ENCODE data around the gene STOX2. TPM values are rescaled to one million over a fixed set of nuclear protein-coding genes. Genes with fewer than 3 reads are reported as not detected.

The STOX2 gene
- total and polyA plus RNA-seq, 2 of the 13 experiments (the other 11 are each of a cell fraction or from before 2014, with no cell fraction given): 0.01 to 0.15 TPM

DNA sequence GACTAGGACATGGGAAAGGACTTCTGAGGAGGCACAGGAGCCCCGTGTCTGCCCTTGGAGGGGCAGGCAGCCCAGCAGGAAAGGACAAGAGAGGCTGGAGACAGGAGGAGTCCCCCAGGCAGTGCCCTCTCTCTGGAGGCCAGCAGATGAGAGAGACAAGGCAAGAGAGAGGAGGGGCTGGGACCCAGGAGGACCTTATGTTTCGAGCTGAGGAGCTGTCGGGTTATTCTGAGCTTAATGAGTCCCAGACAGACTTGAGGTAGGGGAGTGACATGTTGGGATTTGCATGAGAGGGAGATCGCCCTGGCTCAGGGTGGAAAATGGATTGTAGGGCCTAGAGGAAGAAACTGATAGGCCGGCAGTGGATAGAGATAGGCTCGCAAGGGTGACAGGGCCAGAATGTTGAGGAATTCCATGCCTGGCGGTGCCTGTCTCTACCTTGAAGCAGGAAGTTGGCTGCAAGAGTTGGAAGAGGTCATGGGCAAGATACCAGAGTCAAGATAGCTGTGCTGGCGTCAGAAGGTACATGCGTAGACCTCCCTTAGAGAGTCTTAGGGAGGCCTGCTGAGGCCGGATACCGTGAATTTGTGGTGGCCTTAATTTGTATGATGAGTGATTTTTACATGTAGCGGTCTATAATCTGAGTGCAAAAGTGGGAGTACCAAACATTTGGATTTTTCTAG lies 19.4 kb downstream of the STOX2 start:
- Histone ChIP-seq H3K27me3 (ENCODE audit: control insufficient read depth in 1 of 2, insufficient read depth in 2 of 2, low read length in 2 of 2) (no peaks in the 10 kb centered on the region), H3K79me2 (ENCODE audit: insufficient read depth, low read length) (no peaks in the 10 kb centered on the region), H3K36me3 (replicated peaks in 1 of 2; ENCODE audit: control insufficient read depth in 1 of 2, insufficient read depth in 2 of 2, low read length in 2 of 2) (no peaks in the 10 kb centered on the region), H3K27ac (ENCODE audit: extremely low read length, insufficient read depth, low read length) (no peak overlapping the region), H3K4me1 (ENCODE audit: insufficient read depth, low read length) (no peaks in the 10 kb centered on the region), H3K4me3 (replicated peaks in 1 of 3; ENCODE audit: insufficient read depth in 1 of 3, low read depth in 2 of 3, low read length in 3 of 3) (no peak overlapping the region), H2AFZ (ENCODE audit: low read length) (no peak overlapping the region), H3K4me2 (ENCODE audit: low read depth, low read length) (no peak overlapping the region), H3K9me3 (ENCODE audit: low read length) (no peaks in the 10 kb centered on the region), H4K20me1 (ENCODE audit: insufficient read depth, low read length) (no peaks in the 10 kb centered on the region), H3K9ac (ENCODE audit: insufficient read depth, low read depth, low read length) (no peak overlapping the region)
- CTCF ChIA-PET (ENCODE audit: low intra/inter-chr PET ratio, low total read pairs): no interaction called here
- FAIRE-seq (no peak), ATAC-seq (no peak), DNase-seq (ENCODE audit: low spot score) (no peak)
- no TSS peak for BruUV-seq (replicated peaks)
- intact Hi-C loops (cut with micrococcal nuclease; ENCODE audit: unreplicated experiment): no loop called here
- 64% methylated on average over 12 of the region's 12 CpGs for WGBS (ENCODE audit: low lambda C conversion rate)
- in situ Hi-C loops (cut with HindIII; ENCODE audit: extremely low pct_ligation_motif_present, low pct_unique_long_range_greater_than_20kb): no loop called here
- TF ChIP-seq ZNF383 (CRISPR knock-in tag; IDR thresholded peaks at IDR 0.05; ENCODE audit: borderline replicate concordance) (no peak), MED1 (CRISPR knock-in tag; IDR thresholded peaks at IDR 0.05) (no peak), SOX13 (IDR thresholded peaks at IDR 0.05) (no peak), SOX13 (CRISPR knock-in tag; conservative IDR thresholded peaks at IDR 0.05 in 1 of 2, IDR thresholded peaks at IDR 0.05 in 1 of 2) (no peak), ZFYVE20 (CRISPR knock-in tag; IDR thresholded peaks at IDR 0.05; ENCODE audit: borderline replicate concordance, low read depth) (no peak), ZNF850 (CRISPR knock-in tag; conservative IDR thresholded peaks at IDR 0.05) (no peak), GATA4 (IDR thresholded peaks at IDR 0.05; ENCODE audit: borderline replicate concordance, low read depth) (no peak), ERF (CRISPR knock-in tag; IDR thresholded peaks at IDR 0.05) (no peak), ZEB1 (IDR thresholded peaks at IDR 0.05; ENCODE audit: insufficient replicate concordance, low read depth) (no peak)
- TF ChIP-seq, protein P1, sequence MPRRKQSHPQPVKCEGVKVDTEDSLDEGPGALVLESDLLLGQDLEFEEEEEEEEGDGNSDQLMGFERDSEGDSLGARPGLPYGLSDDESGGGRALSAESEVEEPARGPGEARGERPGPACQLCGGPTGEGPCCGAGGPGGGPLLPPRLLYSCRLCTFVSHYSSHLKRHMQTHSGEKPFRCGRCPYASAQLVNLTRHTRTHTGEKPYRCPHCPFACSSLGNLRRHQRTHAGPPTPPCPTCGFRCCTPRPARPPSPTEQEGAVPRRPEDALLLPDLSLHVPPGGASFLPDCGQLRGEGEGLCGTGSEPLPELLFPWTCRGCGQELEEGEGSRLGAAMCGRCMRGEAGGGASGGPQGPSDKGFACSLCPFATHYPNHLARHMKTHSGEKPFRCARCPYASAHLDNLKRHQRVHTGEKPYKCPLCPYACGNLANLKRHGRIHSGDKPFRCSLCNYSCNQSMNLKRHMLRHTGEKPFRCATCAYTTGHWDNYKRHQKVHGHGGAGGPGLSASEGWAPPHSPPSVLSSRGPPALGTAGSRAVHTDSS (CRISPR knock-in tag; conservative IDR thresholded peaks at IDR 0.05): no peak
- TF ChIP-seq, protein P2, sequence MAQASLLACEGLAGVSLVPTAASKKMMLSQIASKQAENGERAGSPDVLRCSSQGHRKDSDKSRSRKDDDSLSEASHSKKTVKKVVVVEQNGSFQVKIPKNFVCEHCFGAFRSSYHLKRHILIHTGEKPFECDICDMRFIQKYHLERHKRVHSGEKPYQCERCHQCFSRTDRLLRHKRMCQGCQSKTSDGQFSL (CRISPR knock-in tag; IDR thresholded peaks at IDR 0.05): no peak
- TF ChIP-seq, protein P3, sequence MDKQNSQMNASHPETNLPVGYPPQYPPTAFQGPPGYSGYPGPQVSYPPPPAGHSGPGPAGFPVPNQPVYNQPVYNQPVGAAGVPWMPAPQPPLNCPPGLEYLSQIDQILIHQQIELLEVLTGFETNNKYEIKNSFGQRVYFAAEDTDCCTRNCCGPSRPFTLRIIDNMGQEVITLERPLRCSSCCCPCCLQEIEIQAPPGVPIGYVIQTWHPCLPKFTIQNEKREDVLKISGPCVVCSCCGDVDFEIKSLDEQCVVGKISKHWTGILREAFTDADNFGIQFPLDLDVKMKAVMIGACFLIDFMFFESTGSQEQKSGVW (CRISPR knock-in tag; IDR thresholded peaks at IDR 0.05; ENCODE audit: borderline replicate concordance): no peak
- TF ChIP-seq, protein P4, sequence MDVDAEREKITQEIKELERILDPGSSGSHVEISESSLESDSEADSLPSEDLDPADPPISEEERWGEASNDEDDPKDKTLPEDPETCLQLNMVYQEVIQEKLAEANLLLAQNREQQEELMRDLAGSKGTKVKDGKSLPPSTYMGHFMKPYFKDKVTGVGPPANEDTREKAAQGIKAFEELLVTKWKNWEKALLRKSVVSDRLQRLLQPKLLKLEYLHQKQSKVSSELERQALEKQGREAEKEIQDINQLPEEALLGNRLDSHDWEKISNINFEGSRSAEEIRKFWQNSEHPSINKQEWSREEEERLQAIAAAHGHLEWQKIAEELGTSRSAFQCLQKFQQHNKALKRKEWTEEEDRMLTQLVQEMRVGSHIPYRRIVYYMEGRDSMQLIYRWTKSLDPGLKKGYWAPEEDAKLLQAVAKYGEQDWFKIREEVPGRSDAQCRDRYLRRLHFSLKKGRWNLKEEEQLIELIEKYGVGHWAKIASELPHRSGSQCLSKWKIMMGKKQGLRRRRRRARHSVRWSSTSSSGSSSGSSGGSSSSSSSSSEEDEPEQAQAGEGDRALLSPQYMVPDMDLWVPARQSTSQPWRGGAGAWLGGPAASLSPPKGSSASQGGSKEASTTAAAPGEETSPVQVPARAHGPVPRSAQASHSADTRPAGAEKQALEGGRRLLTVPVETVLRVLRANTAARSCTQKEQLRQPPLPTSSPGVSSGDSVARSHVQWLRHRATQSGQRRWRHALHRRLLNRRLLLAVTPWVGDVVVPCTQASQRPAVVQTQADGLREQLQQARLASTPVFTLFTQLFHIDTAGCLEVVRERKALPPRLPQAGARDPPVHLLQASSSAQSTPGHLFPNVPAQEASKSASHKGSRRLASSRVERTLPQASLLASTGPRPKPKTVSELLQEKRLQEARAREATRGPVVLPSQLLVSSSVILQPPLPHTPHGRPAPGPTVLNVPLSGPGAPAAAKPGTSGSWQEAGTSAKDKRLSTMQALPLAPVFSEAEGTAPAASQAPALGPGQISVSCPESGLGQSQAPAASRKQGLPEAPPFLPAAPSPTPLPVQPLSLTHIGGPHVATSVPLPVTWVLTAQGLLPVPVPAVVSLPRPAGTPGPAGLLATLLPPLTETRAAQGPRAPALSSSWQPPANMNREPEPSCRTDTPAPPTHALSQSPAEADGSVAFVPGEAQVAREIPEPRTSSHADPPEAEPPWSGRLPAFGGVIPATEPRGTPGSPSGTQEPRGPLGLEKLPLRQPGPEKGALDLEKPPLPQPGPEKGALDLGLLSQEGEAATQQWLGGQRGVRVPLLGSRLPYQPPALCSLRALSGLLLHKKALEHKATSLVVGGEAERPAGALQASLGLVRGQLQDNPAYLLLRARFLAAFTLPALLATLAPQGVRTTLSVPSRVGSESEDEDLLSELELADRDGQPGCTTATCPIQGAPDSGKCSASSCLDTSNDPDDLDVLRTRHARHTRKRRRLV (CRISPR knock-in tag; IDR thresholded peaks at IDR 0.05): no peak
- POLR2A ChIA-PET: no interaction called here
